ENCODE results near the gene SMIM14. TPM values are rescaled to one million over a fixed set of nuclear protein-coding genes. Genes with fewer than 3 reads are reported as not detected.

SMIM14 gene
- total RNA-seq, 1 donor from 2014 or later: 61.2 TPM

- Histone ChIP-seq H3K27ac (no peak overlapping the region), H3K4me1 (no peaks in the 10 kb centered on the region), H3K9me3 (no peaks in the 10 kb centered on the region), H3K36me3 (peaks cover 19% of the 10 kb centered on the region), H3K4me3 (no peak overlapping the region), H3K27me3 (ENCODE audit: low read depth) (no peaks in the 10 kb centered on the region)
- no peak for DNase-seq
- intact Hi-C loops (cut with DNase I): no loop called here
- no peak for ATAC-seq
- no peak for TF ChIP-seq CTCF (IDR thresholded peaks at IDR 0.05)
These were observed 72.6 kb downstream of the SMIM14 start for GRCh38 chr4:39565878-39566600.

- Histone ChIP-seq H3K4me1 (peaks cover 5% of the 10 kb centered on the region), H3K27ac (no peak overlapping the region), H3K27me3 (ENCODE audit: low read depth) (no peaks in the 10 kb centered on the region), H3K36me3 (peaks cover 15% of the 10 kb centered on the region), H3K9me3 (no peaks in the 10 kb centered on the region), H3K4me3 (no peak overlapping the region)
- DNase-seq (no peak), ATAC-seq (no peak)
- no peak for TF ChIP-seq CTCF (IDR thresholded peaks at IDR 0.05)
- intact Hi-C loops (cut with DNase I): no loop called here
These were observed 75.3 kb downstream of the SMIM14 start for GRCh38 chr4:39563346-39563847.

GRCh38 chr4:39562792-39563191 is 75.9 kb downstream of the SMIM14 start:
- ATAC-seq (no peak), DNase-seq (no peak)
- peaks cover 10% of the 10 kb centered on the region for H3K4me1 ChIP-seq
- no peaks in the 10 kb centered on the region for H3K9me3 ChIP-seq
- no peak for TF ChIP-seq CTCF (IDR thresholded peaks at IDR 0.05)
- H3K27ac ChIP-seq: no peak overlapping the region
- intact Hi-C loops (cut with DNase I): no loop called here
- H3K36me3 ChIP-seq: peaks cover 15% of the 10 kb centered on the region
- no peak overlapping the region for H3K4me3 ChIP-seq
- no peaks in the 10 kb centered on the region for H3K27me3 ChIP-seq (ENCODE audit: low read depth)

GRCh38 chr4:39559626-39560025 is 79.0 kb downstream of the SMIM14 start:
- ATAC-seq (no peak), DNase-seq (no peak)
- intact Hi-C loops (cut with DNase I): no loop called here
- Histone ChIP-seq H3K36me3 (peaks cover 23% of the 10 kb centered on the region), H3K4me1 (peaks cover 10% of the 10 kb centered on the region), H3K4me3 (no peak overlapping the region), H3K27me3 (ENCODE audit: low read depth) (no peaks in the 10 kb centered on the region), H3K27ac (peak overlapping the region; percentile 25), H3K9me3 (no peaks in the 10 kb centered on the region)
- no peak for TF ChIP-seq CTCF (IDR thresholded peaks at IDR 0.05)

GRCh38 chr4:39555472-39555871 is 83.2 kb downstream of the SMIM14 start:
- no peak for TF ChIP-seq CTCF (IDR thresholded peaks at IDR 0.05)
- peaks cover 45% of the 10 kb centered on the region for H3K36me3 ChIP-seq
- H3K27ac ChIP-seq: no peak overlapping the region
- ATAC-seq (no peak), DNase-seq (no peak)
- H3K9me3 ChIP-seq: no peaks in the 10 kb centered on the region
- H3K4me1 ChIP-seq: peaks cover 10% of the 10 kb centered on the region
- no peak overlapping the region for H3K4me3 ChIP-seq
- intact Hi-C loops (cut with DNase I): no loop called here
- no peaks in the 10 kb centered on the region for H3K27me3 ChIP-seq (ENCODE audit: low read depth)
